CD14-positive monocyte (primary cell): ENCODE results near the gene TMEM273. TPM values are rescaled to one million over a fixed set of nuclear protein-coding genes. Genes with fewer than 3 reads are reported as not detected.

ENCODE experiments used
- DNase-seq, 3 donors: peaks; one replicate each; pipeline ENCODE4 v3.0.0-alpha.2; 2011 to 2022
- H2AFZ ChIP-seq: 2 replicates; pipeline ENCODE4 v1.6.0; 2012; ENCODE audit warnings: mild to moderate bottlenecking, low read depth, low read length, inconsistent platforms; ENCODE audit not compliant: insufficient read depth, poor library complexity, severe bottlenecking
- H3K27ac ChIP-seq, 2 donors: 1 replicate in 1 of 2; 2 replicates in 1 of 2; pipeline ENCODE4 v1.5.1; 2012 to 2013; ENCODE audit warnings: low read length in 2 of 2, control low read depth in 1 of 2, inconsistent platforms in 1 of 2, low read depth in 1 of 2, mild to moderate bottlenecking in 1 of 2
- H3K27me3 ChIP-seq, 2 donors: one replicate each; pipeline versions ENCODE4 v1.6.0 to v1.6.1; 2011 to 2013; ENCODE audit warnings: low read length in 2 of 2; ENCODE audit not compliant: control insufficient read depth in 2 of 2, insufficient read depth in 2 of 2
- H3K36me3 ChIP-seq, 2 donors: replicated peaks in 1 of 2; 1 replicate in 1 of 2; 2 replicates in 1 of 2; pipeline versions ENCODE4 v1.5.1 to v1.6.1; 2012 to 2013; ENCODE audit warnings: low read length in 2 of 2, control low read depth in 1 of 2, inconsistent platforms in 1 of 2, mild to moderate bottlenecking in 1 of 2; ENCODE audit not compliant: insufficient read depth in 2 of 2, control insufficient read depth in 1 of 2
- H3K4me1 ChIP-seq, 2 donors: 1 replicate in 1 of 2; 2 replicates in 1 of 2; pipeline versions ENCODE4 v1.5.1 to v1.6.1; 2012 to 2013; ENCODE audit warnings: low read length in 2 of 2, control low read depth in 1 of 2, inconsistent platforms in 1 of 2, mild to moderate bottlenecking in 1 of 2, moderate library complexity in 1 of 2; ENCODE audit not compliant: insufficient read depth in 2 of 2, control insufficient read depth in 1 of 2
- H3K4me2 ChIP-seq: replicated peaks from 2 replicates; pipeline ENCODE3; 2012; ENCODE audit warnings: low read length, moderate library complexity, mild to moderate bottlenecking; ENCODE audit not compliant: poor library complexity, severe bottlenecking; ENCODE audit errors: extremely low read depth
- H3K4me3 ChIP-seq, 3 experiments: fragments of 200-600 bp in 1 of 3; sonication (generic) in 1 of 3; replicated peaks in 1 of 3; 1 replicate in 2 of 3; 2 replicates in 1 of 3; pipeline ENCODE4 v1.5.1; 2011 to 2013; ENCODE audit warnings: low read length in 3 of 3, mild to moderate bottlenecking in 3 of 3, control low read depth in 2 of 3, low read depth in 2 of 3, inconsistent platforms in 1 of 3, moderate library complexity in 1 of 3
- H3K79me2 ChIP-seq: 2 replicates; pipeline ENCODE4 v1.6.0; 2012; ENCODE audit warnings: mild to moderate bottlenecking, control low read depth, inconsistent platforms, low read length, moderate library complexity; ENCODE audit not compliant: insufficient read depth
- H3K9ac ChIP-seq: 2 replicates; pipeline ENCODE4 v1.6.0; 2017; ENCODE audit warnings: low read length, mild to moderate bottlenecking; ENCODE audit not compliant: insufficient read depth, poor library complexity, severe bottlenecking
- H3K9me3 ChIP-seq, 2 donors: replicated peaks in 1 of 2; 1 replicate in 1 of 2; 2 replicates in 1 of 2; pipeline versions ENCODE4 v1.5.1 to v1.6.1; 2012 to 2013; ENCODE audit warnings: low read length in 2 of 2, control low read depth in 1 of 2; ENCODE audit not compliant: control insufficient read depth in 1 of 2, insufficient read depth in 1 of 2
- H4K20me1 ChIP-seq: 2 replicates; pipeline ENCODE4 v1.6.0; 2012; ENCODE audit warnings: mild to moderate bottlenecking, low read length, control low read depth, moderate library complexity; ENCODE audit not compliant: insufficient read depth
- H3K27ac Mint-ChIP-seq, 7 donors: one replicate each; pipeline ENCODE4 v1.8.0; 2020; ENCODE audit warnings: mild to moderate bottlenecking in 7 of 7, mixed read lengths in 7 of 7, moderate library complexity in 6 of 7, inconsistent platforms in 2 of 7
- H3K27me3 Mint-ChIP-seq, 3 donors: one replicate each; pipeline ENCODE4 v1.8.0; 2021 to 2022; ENCODE audit warnings: low read depth in 3 of 3, mild to moderate bottlenecking in 3 of 3, mixed read lengths in 3 of 3, moderate library complexity in 3 of 3, inconsistent platforms in 1 of 3
- H3K36me3 Mint-ChIP-seq, 2 donors: one replicate each; pipeline ENCODE4 v1.8.0; 2020; ENCODE audit warnings: mixed read lengths in 2 of 2, inconsistent platforms in 1 of 2, mild to moderate bottlenecking in 1 of 2
- H3K4me1 Mint-ChIP-seq: one replicate; pipeline ENCODE4 v1.8.0; 2020; ENCODE audit warnings: mild to moderate bottlenecking, mixed read lengths
- H3K4me3 Mint-ChIP-seq, 2 donors: one replicate each; pipeline ENCODE4 v1.8.0; 2020; ENCODE audit warnings: mild to moderate bottlenecking in 2 of 2, mixed read lengths in 2 of 2, moderate library complexity in 1 of 2
- H3K9me3 Mint-ChIP-seq, 7 donors: one replicate each; pipeline ENCODE4 v1.8.0; 2020 to 2022; ENCODE audit warnings: mixed read lengths in 7 of 7, mild to moderate bottlenecking in 6 of 7, moderate library complexity in 6 of 7, inconsistent platforms in 2 of 7
- WGBS: methylation state at CpG from one replicate; pipeline ENCODE4 v1.1.5; 2013; ENCODE audit warnings: missing lambda C conversion rate; ENCODE audit not compliant: insufficient coverage; 5-methylcytosine and 5-hydroxymethylcytosine counted together
- intact Hi-C, 2 donors: fragments of 100-400 bp; cut with micrococcal nuclease; formaldehyde crosslinking; loops; one replicate each; pipeline versions ENCODE4 v1.15.0 to v1.15.1; 2023
- polyA plus RNA-seq, 3 donors: library from polyadenylated mRNA; depleted of rRNA in 1 of 3; unstranded in 2 of 3; stranded (reverse) in 1 of 3; fragments of 300-500 nt in 2 of 3; fragments of >200 nt in 1 of 3; fragmentation: Illumina TruSeq in 2 of 3; gene quantifications; 1 replicate in 2 of 3; 2 replicates in 1 of 3; pipeline ENCODE4 v1.2.3, GENCODE V29; 2012 to 2021
- TF ChIP-seq, protein P1 (sequence below): fragments of 200-600 bp; IDR thresholded peaks from one replicate; pipeline ENCODE4 v1.8.0; 2022; ENCODE audit warnings: antibody characterized with exemption, mild to moderate bottlenecking

Gene TMEM273
- polyA plus RNA-seq, 3 donors = 6.7 to 7.9 (median 6.9) TPM

DNA sequence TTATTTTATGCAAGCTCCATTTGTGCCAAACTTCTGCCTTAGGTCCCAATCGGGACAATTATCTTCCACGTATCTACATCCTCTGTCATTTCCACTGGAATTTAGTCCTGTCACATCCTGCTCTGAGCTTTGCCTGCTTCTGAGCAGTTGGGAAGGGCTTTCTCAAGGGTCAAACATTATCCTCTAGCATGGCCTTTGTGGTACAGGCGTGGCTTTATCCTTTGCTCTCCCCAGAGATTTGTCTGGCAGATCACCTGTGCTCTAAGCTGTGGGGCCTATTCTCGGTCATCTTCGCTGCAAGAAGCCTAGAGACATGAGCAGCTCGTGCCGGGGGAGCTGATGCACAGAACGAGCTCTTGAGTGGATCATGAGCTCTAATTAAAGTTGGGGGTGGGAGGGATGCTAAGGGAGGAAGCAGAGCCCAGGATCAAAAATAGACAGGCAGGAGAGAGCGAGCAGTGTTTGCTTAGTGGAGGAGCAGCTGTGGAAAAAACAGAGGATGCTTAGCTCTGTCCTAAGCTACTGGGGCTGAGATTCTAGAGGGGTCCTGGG is 19.8 kb upstream of the TMEM273 start:
- peaks cover 0 to 5% of the 10 kb centered on the region in 2 donors for H3K4me1 ChIP-seq
- H3K27me3 Mint-ChIP-seq = peaks cover 3 to 15% (median 6%) of the 10 kb centered on the region in 3 donors
- intact Hi-C loops = no loop called here
- TF ChIP-seq, protein P1, sequence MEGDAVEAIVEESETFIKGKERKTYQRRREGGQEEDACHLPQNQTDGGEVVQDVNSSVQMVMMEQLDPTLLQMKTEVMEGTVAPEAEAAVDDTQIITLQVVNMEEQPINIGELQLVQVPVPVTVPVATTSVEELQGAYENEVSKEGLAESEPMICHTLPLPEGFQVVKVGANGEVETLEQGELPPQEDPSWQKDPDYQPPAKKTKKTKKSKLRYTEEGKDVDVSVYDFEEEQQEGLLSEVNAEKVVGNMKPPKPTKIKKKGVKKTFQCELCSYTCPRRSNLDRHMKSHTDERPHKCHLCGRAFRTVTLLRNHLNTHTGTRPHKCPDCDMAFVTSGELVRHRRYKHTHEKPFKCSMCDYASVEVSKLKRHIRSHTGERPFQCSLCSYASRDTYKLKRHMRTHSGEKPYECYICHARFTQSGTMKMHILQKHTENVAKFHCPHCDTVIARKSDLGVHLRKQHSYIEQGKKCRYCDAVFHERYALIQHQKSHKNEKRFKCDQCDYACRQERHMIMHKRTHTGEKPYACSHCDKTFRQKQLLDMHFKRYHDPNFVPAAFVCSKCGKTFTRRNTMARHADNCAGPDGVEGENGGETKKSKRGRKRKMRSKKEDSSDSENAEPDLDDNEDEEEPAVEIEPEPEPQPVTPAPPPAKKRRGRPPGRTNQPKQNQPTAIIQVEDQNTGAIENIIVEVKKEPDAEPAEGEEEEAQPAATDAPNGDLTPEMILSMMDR = no peak
- H2AFZ ChIP-seq = no peak overlapping the region
- DNase-seq = no peak
- H3K27ac Mint-ChIP-seq = no peak overlapping the region
- no peaks in the 10 kb centered on the region for H3K36me3 Mint-ChIP-seq
- peaks cover 3 to 4% of the 10 kb centered on the region in 2 donors for H3K9me3 ChIP-seq
- H3K4me1 Mint-ChIP-seq = peaks cover 6% of the 10 kb centered on the region
- H3K27ac ChIP-seq = no peak overlapping the region
- H3K4me3 Mint-ChIP-seq = no peak overlapping the region
- H4K20me1 ChIP-seq = no peaks in the 10 kb centered on the region
- H3K27me3 ChIP-seq = no peaks in the 10 kb centered on the region
- H3K9ac ChIP-seq = no peak overlapping the region
- H3K9me3 Mint-ChIP-seq = peaks cover 0 to 13% (median 9%) of the 10 kb centered on the region in 7 donors
- no peaks in the 10 kb centered on the region for H3K36me3 ChIP-seq
- no peak overlapping the region for H3K4me3 ChIP-seq
- WGBS = 97% methylated on average over 9 of the region's 9 CpGs
- H3K4me2 ChIP-seq = no peak overlapping the region
- H3K79me2 ChIP-seq = no peaks in the 10 kb centered on the region

DNA sequence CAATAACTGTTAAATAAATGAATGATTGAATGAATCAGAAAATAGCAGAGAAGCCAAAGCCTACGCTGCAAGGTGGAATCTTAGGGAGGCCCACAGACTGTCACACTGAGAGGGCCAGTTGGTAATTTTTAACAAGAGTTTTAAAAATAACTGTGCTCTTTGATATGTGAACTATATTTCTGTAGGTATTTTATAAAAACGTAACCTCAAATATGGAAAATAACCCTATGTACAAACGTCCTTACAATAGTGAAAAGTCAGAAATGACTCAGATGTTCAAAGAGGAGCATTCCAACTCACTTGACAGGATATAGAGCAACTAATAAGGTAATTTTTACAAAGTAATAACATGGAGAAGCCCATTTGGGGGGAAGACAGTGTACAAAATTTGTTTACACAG is 18.9 kb upstream of the TMEM273 start:
- no peak overlapping the region for H3K9ac ChIP-seq
- H3K27me3 ChIP-seq = no peaks in the 10 kb centered on the region
- intact Hi-C loops = no loop called here
- DNase-seq = no peak
- H3K27ac ChIP-seq = no peak overlapping the region
- no peaks in the 10 kb centered on the region for H3K36me3 Mint-ChIP-seq
- peaks cover 3 to 13% (median 8%) of the 10 kb centered on the region in 3 donors for H3K27me3 Mint-ChIP-seq
- WGBS = 100% methylated on average over 1 of the region's 3 CpGs
- H3K4me2 ChIP-seq = no peak overlapping the region
- H3K79me2 ChIP-seq = no peaks in the 10 kb centered on the region
- H3K4me3 ChIP-seq = no peak overlapping the region
- H4K20me1 ChIP-seq = no peaks in the 10 kb centered on the region
- no peak overlapping the region for H2AFZ ChIP-seq
- peaks cover 0 to 13% (median 8%) of the 10 kb centered on the region in 7 donors for H3K9me3 Mint-ChIP-seq
- H3K36me3 ChIP-seq = no peaks in the 10 kb centered on the region
- no peak overlapping the region for H3K4me3 Mint-ChIP-seq
- peaks cover 1% of the 10 kb centered on the region for H3K4me1 Mint-ChIP-seq
- peaks cover 0 to 1% of the 10 kb centered on the region in 2 donors for H3K4me1 ChIP-seq
- H3K27ac Mint-ChIP-seq = no peak overlapping the region
- TF ChIP-seq, protein P1 = no peak
- peaks cover 3 to 4% of the 10 kb centered on the region in 2 donors for H3K9me3 ChIP-seq
